ENCODE measurements around the gene YWHAH.

- no peak for TF ChIP-seq CTCF (IDR thresholded peaks at IDR 0.05)
- TF ChIP-seq POLR2A (IDR thresholded peaks at IDR 0.05): no peak
Observed at GRCh38 chr22:31925056-31925455, 19.3 kb upstream of the YWHAH start.

Data from thyroid gland (tissue), 4 donors.